Measurements from ENCODE around the gene KRTAP4-1. TPM values are rescaled to one million over a fixed set of nuclear protein-coding genes. Genes with fewer than 3 reads are reported as not detected.

Gene KRTAP4-1
- total RNA-seq, 4 donors from 2014 or later = not detected

GRCh38 chr17:41176744-41177387, 7.8 kb downstream of the KRTAP4-1 start:
- TF ChIP-seq EP300 (IDR thresholded peaks at IDR 0.05) (no peak), POLR2A (IDR thresholded peaks at IDR 0.05) (no peak), CTCF (IDR thresholded peaks at IDR 0.05) (no peak), POLR2AphosphoS5 (IDR thresholded peaks at IDR 0.05) (no peak)
- Histone ChIP-seq H3K36me3 (no peaks in the 10 kb centered on the region), H3K9me3 (no peaks in the 10 kb centered on the region), H3K4me1 (no peaks in the 10 kb centered on the region), H3K27me3 (peaks cover 11% of the 10 kb centered on the region), H3K27ac (no peak overlapping the region), H3K4me3 (no peak overlapping the region)
- 70 to 72% methylated on average over 2 to 3 of the region's 3 CpGs for WGBS, 2 donors (ENCODE audit: low coverage in 1 of 2)
- ATAC-seq = no peak

GRCh38 chr17:41171886-41172285, 12.8 kb downstream of the KRTAP4-1 start:
- H3K36me3 ChIP-seq = no peaks in the 10 kb centered on the region
- no peak overlapping the region for H3K4me3 ChIP-seq
- no peaks in the 10 kb centered on the region for H3K9me3 ChIP-seq
- TF ChIP-seq EP300 (IDR thresholded peaks at IDR 0.05) (no peak), POLR2AphosphoS5 (IDR thresholded peaks at IDR 0.05) (no peak), POLR2A (IDR thresholded peaks at IDR 0.05) (no peak), CTCF (IDR thresholded peaks at IDR 0.05) (no peak)
- H3K27ac ChIP-seq = no peak overlapping the region
- H3K4me1 ChIP-seq = no peaks in the 10 kb centered on the region
- WGBS, 2 donors (ENCODE audit: low coverage in 1 of 2) = 67 to 87% methylated on average over 1 to 2 of the region's 2 CpGs
- ATAC-seq = no peak
- peaks cover 14% of the 10 kb centered on the region for H3K27me3 ChIP-seq

- no peak within 1 kb of the TSS for H3K27ac ChIP-seq
- ATAC-seq = no peak
- H3K4me3 ChIP-seq = no peak within 1 kb of the TSS
- WGBS, 2 donors (ENCODE audit: low coverage in 1 of 2) = 55% methylated on average over 1 of the region's 1 CpG; no CpG with 5 or more reads in 1 of the 2 donors
- H3K27me3 ChIP-seq = peaks cover 3% of the 10 kb centered on the region
- no peaks in the 10 kb centered on the region for H3K36me3 ChIP-seq
- no peaks in the 10 kb centered on the region for H3K9me3 ChIP-seq
- H3K4me1 ChIP-seq = no peaks in the 10 kb centered on the region
- no peak for TF ChIP-seq POLR2A (IDR thresholded peaks at IDR 0.05)
- TF ChIP-seq CTCF (IDR thresholded peaks at IDR 0.05) = no peak
- TF ChIP-seq POLR2AphosphoS5 (IDR thresholded peaks at IDR 0.05) = no peak
- no peak for TF ChIP-seq EP300 (IDR thresholded peaks at IDR 0.05)
These were observed 16.6 kb downstream of the KRTAP4-1 start, which contains the start of gene KRTAP4-3 for GRCh38 chr17:41168121-41168520. Gene KRTAP4-3 (minus strand): TSS chr17:41168221. CDS start chr17:41168172, 49 bp downstream.

- Histone ChIP-seq H3K27me3 (peaks cover 3% of the 10 kb centered on the region), H3K27ac (no peak overlapping the region), H3K9me3 (no peaks in the 10 kb centered on the region), H3K36me3 (no peaks in the 10 kb centered on the region), H3K4me3 (no peak overlapping the region), H3K4me1 (no peaks in the 10 kb centered on the region)
- ATAC-seq = no peak
- TF ChIP-seq CTCF (IDR thresholded peaks at IDR 0.05) (no peak), EP300 (IDR thresholded peaks at IDR 0.05) (no peak), POLR2AphosphoS5 (IDR thresholded peaks at IDR 0.05) (no peak), POLR2A (IDR thresholded peaks at IDR 0.05) (no peak)
- WGBS, 2 donors (ENCODE audit: low coverage in 1 of 2) = 46 to 90% methylated on average over 3 to 4 of the region's 7 CpGs
These were observed 17.1 kb downstream of the KRTAP4-1 start for GRCh38 chr17:41167561-41167960.

GRCh38 chr17:41163828-41164227, 20.9 kb downstream of the KRTAP4-1 start:
- no peak overlapping the region for H3K4me3 ChIP-seq
- H3K27ac ChIP-seq = no peak overlapping the region
- no peaks in the 10 kb centered on the region for H3K4me1 ChIP-seq
- 41 to 63% methylated on average over 3 to 6 of the region's 7 CpGs for WGBS, 2 donors (ENCODE audit: low coverage in 1 of 2)
- no peaks in the 10 kb centered on the region for H3K36me3 ChIP-seq
- ATAC-seq = no peak
- peaks cover 19% of the 10 kb centered on the region for H3K27me3 ChIP-seq
- TF ChIP-seq POLR2A (IDR thresholded peaks at IDR 0.05) = no peak
- TF ChIP-seq CTCF (IDR thresholded peaks at IDR 0.05) = no peak
- TF ChIP-seq POLR2AphosphoS5 (IDR thresholded peaks at IDR 0.05) = no peak
- TF ChIP-seq EP300 (IDR thresholded peaks at IDR 0.05) = no peak
- H3K9me3 ChIP-seq = no peaks in the 10 kb centered on the region

All from gastroesophageal sphincter (tissue), 4 donors.